ENCODE data around the gene AGBL1.
"Not testable (repeated sequence)": the region's sequence is repeated elsewhere in the genome, so short reads cannot be mapped to it uniquely, and the experiment has no call there.

The AGBL1 gene

DNA sequence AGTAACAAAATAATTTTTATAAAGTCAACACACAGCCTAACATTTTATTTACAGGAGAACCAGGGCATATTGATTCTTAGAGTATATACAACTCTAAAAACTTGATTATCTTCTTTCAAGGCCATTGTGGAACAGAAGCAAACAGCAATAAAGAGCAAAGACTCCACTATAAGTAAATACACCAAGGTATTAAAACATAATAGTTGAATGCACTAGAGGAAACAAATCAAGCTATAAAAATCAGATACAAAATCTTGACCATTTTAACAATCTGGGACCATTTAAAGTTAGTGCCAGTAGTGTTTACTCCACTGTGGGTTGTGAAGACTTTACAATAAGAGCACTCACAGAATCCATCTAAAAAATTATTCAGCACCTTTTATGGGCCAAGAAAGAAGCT, 323.6 kb downstream of the AGBL1 start:
- DNase-seq: no peak

DNA sequence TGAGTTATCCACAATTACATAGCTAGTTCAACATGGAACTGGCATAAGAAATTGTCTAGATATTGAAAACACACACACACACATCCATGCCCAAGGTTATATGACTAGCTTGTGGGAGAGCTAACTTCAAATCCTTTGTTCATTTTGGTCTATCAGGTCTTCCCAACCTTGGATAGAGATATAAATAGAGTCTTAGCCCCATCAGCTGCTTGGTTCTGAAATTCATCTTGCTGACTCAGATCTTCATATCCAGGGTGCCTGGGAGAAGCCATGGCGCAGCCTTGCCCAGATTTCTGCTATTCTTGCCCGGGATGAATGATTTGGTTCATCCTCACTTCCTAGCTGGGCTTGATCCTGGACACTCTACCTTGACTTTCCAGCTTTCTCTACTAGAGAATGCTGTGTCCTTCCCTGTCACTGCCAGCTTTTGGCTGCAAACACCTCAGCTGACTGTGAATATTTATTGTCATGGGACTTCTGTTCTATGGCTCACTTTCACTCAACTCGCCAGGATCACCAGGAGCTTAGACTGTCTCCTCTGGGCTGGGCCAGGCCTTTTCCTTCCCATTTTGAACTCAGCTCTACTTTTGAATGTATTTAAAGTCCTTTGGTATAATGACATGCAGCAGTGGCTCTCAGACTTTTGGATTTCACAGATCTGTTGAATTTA, 324.4 kb downstream of the AGBL1 start:
- DNase-seq: no peak

DNA sequence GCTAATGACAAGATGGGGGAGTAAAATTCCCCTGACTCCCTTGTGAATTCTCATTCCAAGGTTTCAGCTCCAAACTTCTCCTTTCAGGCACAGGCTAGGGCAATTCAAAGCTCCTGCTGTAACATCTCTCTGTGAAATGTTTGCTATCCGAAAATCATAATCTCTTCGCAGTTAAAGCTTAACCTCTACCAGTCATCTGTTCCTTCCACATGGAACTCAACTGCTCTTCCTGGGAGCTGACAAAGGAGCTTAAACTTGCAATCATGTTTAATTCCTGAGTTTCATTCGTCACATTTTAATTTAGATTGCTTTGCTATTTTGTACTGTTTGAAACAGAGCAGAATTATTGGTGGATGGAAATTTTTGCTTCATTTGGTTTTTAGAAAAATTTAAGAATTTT, 328.6 kb downstream of the AGBL1 start:
- DNase-seq: no peak

DNA sequence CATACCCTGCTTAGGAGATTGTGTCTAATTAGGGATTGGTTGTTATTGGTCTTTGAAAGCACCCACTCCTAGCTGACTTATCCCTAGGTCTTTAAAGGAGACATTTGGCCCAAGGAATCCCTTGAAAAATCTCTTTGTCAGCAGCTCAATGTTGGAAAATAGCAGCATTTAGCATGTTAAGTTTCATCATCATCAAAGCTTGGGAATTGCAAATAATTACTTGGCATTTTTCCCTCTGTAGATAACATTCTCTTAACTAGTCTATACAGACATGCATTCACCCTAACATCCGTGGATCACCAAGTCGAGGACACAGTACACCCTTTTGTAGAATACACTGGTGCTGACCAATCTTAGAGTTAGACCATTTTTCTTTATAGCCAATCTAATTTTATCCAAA, 332.2 kb downstream of the AGBL1 start:
- no peak for DNase-seq

DNA sequence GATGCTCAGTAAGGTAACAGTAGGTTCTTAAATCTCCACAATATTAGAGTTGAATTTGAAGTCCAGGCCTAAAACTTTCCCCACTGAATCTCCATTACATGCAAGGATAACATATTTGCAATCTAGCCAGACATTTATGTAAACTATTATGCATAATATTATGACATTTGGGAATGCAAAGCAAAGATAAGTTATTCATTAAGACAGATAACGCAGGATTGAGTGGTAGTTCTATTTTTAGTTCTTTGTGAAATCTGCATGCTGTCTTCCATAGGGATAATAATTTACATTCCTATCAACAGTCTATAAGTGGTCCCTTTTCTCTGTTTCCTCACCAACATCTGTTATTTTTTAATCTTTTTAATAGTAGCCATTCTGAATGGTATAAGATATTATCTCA, 333.5 kb downstream of the AGBL1 start:
- DNase-seq: no peak

DNA sequence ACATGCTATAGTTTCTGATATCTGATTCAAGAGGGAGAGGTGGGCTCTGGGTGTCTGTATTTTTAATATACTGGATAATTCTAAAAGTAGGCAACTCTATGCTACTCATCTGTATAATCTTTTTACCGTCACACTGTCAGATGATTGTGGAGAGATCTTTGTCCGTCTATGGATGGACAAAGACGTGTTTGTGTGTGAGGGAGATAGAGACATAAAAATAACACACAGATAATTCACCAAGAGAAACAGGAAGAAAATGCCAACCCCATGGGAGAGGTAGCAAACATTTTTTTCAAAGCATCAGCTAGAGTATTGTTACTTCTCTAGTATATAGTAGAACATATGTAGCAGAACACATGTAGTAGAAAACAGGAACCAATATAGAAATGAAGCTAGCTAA, 346.1 kb downstream of the AGBL1 start:
- no peak for DNase-seq

DNA sequence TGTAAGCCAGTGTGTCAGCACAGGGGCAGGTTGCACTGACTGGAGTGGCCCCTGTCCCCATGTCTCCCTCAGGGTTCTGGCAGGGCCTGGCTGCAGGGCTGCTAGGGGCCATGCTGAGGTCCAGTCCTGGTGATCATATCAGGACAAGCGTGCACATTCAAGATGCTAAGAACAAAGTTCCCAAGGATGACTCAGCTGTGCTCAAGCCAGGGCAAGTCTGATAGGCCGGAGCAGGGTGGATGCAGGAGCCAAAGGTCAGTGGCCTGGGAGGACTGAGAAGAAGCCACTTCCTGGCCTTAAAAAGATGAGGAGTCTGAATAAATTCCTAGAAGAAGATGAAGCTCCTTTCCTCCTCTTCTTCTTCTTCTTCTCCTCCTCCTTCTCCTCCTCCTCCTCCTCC, 353.2 kb downstream of the AGBL1 start:
- DNase-seq: no peak

DNA sequence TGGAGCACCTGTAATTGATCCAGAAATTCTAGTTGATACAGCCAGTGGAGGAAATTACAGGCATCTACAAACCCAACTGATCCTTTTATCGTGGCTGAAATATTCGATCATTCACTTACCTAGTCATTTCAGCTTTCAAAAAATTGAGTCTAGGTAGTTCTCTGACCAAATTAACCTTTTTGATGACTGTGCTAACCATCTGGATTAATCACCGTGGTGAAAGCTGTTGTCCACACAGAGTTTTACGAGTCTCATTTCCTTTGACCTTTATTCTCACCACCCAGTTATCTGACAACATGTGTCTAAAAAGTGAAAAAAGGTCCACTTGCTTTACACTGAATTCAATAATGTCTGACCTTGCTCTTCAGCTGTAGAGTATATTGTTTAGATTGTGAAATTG, 354.3 kb downstream of the AGBL1 start:
- DNase-seq: no peak

DNA sequence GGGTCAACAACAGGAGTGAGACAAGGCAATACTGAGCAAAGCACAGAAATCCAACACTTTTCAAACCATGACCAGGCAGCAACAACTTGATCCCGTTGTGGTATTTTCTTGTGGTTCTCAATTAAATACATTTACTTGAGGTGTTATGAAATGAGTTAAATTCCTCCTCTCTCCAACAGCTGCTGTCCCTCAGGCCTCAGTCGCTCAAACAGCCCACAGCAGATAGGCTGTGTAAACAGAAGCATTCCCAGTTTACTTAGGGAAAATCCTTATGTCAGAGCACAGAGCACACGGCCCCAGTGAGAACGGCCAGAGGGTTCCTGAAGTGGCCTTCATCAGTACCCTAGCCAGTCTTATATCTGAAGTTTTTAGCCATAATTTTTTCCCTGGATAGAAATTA, 359.9 kb downstream of the AGBL1 start:
- DNase-seq: no peak

DNA sequence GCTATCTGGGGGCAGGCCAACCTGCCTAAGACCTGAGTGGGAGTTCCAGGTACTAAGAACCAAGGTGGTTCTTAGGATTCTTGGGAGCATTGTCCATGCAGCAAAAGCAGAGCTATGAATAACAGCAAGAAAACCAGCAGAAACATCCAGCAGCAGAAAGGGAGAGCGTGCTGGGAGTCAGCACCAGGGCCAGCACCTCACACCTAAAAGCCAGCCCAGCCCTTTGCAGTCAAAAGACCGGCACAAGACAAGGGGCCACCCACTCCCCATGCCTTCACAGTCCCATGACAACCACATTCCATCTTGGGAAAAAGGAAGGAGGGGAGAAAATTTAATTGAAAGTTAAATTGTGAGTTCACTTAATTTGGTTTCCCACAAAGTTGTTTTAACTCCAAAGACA, 364.9 kb downstream of the AGBL1 start:
- no peak for DNase-seq

DNA sequence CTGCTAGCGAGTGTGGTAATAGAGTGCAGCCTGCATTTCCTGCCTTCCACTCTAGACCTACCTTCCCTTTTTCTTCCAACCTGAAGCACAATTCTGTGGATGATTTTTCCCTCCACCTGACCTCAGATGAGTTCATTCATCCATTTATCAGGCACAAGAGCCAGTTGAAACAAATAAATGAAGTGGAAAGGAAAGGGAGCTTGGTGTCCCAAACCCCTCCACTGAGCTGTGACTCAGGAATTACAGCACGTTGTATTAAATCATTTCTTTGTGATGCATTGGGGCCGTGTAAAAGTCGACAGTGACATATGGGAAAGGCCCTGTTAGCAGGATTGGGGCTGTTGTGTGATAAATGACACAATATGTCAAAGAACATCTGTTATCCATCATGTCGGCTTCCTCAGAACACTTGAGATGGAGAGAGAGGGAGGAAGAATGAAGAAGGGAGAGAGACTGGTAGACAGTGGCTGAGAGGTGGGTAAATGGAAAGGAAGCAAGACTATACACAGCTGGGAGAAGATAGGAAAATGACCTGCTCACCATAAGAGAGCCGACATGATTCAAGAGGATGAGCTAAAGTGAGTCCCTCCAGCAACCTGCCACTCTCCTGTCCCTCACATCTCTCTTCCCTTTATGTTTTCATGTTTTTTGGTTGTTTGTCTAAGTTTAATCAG, 366.0 kb downstream of the AGBL1 start:
- DNase-seq: no peak

DNA sequence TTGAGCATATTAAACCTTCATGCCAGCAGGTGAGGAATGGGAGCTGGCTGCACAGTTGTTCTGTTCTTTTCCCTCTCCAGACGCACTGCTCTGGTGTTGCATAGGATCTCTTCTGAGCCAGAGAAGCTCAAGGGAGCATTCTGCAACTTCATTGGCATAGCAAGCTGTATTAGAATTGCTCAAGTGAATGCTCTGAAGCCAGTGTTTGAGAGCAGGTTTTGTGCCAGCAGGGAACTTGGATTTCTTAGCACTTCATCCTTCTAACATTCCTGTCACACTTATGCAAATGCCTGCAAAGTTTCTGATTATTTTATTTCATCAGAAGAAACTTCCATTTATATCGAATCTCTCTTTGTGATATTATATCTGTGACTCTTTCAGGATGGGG, 366.6 kb downstream of the AGBL1 start:
- no peak for DNase-seq

DNA sequence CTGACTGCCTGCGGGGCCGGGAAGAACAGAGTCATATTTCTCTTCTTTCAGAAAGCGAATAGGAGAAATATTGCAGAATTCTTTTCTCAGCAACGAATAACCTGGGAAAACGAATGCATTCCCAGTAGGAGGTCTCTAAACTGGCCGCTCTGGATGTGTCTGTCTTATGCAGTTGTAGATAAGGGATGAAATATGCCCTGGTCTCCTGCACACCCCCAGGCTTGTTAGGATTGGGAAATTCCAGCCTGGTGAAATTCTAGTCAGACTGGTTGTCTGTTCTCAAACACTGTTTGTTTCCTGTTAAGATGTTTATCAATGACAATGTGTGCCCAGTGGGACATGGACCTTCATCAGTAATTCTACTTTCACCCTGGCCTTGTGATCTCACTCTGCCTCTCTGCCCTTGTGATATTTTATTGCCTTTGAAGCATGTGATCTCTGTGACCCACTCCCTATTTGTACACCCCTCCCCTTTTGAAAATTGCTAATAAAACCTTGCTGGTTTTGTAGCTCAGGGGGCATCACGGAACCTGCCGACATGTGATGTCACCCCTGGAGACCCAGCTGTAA, 385.9 kb downstream of the AGBL1 start:
- DNase-seq: not testable (repeated sequence)

DNA sequence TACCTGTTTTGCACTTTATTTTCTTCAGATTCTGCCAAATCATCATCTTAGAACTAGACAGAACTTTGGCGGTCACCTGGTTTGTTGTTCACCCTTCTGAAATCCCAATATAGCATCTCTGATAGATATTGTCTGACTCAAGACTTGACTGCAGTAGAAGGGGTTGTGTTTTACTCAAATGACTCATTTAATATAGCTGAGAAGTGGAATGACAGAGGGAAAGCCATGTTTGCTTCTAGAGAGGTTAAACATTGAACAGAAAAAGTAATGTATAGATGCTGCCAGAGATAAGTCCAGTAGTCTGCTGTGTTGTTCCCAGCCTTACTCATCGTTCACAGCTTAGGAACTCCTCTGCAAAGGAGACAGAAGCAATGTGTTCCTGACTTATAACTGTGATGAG, 402.0 kb downstream of the AGBL1 start:
- no peak for DNase-seq

DNA sequence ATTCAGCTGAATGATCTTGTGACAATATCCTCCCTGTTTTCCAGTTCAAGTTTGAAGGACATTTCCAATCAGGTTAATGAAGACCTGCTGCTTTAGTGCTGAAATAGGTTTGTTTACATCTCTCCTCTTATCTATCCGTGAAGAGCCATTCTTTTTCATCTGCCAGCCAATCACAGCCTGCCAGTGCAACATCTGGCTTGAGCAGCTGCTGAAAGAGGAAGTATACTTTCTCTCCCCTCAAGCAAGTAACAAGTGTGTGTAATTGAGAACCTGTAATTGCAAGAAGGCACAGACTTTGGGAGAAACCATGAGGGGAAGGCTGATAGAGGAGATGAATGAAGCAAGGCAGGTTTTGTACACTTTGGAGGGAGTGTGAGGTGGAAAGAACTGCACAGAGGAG, 404.3 kb downstream of the AGBL1 start:
- no peak for DNase-seq

DNA sequence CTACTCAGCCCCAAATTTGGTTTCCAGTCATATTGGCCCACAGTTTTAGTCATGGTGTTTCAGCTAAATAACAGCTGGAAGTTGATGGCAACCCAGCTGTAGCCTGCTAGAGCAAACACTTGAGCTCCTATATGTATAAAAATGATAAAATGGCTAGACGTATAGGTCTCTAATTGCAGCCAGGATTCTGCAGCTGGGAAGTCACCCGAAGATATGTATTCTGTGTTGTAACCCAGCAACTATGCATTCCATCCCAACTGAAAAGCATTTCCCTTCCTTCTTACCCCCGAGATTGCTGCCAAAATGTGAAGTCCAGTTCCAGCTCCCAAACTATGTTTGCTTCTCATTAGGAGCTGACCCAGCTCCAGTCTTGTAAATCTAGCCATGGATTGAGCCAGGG, 408.4 kb downstream of the AGBL1 start:
- no peak for DNase-seq

DNA sequence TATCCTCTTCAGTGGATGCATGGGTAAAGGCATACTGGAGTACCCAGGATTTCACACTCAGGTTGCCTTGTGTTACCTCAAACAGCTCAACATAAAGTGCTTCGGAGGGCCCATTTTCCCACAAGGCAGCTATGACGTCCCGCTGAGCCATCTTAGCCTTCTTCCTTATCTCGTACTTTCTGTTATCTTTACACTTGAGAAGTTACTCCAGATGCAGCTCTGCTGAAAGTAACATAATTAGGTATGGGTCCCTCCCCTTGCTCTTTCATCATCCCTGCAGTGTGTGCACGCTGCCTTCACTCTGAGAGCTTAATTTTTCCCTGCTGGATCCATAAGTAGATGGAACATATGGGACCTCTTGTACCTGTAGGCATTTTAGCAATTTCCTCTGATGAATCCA, 410.3 kb downstream of the AGBL1 start:
- DNase-seq: no peak

DNA sequence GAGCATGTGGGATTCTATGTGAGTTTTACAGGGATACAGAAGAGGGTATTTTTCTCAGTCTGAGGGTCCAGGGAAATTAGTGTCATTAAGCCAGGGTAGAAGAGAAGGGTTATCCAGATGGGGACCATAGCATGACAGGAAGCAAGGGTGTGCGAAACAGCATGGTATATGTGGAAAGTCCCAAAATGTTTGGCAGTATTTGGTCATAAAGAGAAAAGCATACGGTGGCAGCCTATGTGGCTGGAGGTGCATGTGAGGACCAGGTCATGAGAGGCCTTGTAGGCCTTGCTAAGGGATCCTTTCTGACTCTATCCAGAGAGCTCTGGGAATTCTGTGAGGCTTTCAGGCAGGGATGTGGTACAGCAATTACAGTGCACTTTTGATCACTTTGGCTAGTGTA, 411.4 kb downstream of the AGBL1 start:
- DNase-seq: no peak

DNA sequence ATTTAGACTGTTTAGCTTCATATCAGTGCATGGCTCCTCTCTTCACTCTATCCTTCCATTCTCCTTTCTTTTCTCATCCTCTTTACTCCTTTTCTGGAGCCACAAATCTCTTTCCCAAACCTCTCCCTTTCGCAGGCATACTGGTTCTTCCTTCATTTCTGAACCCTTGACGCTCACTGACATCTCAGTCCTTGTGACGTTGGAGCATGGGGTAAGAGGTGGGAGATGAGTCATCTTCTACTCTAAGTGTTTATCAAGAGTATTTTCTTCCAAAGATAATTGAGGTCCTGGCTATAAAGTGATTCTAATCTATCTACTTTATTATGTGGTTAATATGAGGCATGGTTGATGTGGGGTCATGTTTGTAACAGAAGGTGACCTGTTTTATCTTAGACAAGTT, 414.2 kb downstream of the AGBL1 start:
- DNase-seq: no peak

DNA sequence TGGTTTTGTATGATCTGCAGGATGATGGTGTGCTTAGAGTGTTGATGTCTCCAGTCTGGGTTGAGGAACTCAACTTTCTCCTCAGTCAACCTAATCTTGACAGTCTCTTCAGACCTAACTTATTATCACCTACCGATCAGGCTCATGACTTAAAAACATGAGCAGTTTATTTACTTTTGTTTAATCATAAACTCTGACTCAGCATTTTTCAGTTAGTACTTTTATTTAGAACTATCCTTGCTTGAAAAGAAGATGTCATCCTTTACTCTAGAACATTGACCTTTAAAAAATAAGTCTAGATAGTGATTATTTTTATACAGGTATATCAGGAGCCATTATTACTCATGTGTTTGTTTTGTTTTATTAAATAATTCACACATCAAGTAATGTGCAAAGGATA, 414.8 kb downstream of the AGBL1 start:
- no peak for DNase-seq

DNA sequence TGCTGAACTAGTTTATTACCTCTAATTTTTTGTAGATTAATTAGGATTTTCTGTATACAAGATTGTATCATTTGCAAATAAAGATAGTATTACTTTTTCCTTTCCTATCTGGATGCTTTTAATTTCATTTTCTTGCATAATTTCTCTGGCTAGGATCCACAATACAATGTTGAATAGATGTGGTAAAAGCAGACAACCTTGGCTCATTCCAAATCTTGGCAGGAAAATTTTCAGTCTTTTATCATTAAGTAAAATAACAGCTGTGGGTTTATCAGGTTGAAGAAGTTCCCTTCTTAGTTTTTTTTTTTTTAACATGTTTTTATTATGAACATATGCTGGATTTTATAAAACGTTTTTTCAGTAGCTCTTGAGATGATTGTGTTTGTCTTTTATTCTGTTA, 422.6 kb downstream of the AGBL1 start:
- DNase-seq: no peak

DNA sequence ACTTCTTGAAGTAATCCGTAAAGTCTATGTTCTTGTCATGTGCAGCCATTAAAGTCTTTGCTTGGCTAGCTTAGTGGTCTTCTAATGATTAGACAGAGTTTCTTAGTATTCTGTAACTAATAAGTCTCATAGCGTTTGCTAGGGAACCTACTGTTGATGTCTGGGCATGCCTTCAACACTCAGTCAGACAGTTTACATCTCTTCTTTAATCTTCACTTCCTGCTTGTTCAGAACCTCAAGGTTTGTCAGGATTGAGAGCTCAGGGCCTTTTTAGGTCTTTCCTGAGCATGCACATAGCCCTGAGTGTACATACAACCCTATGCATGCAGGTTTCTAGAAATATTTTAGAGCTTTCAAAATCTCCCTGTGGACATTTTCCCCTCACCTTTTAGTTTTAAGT, 426.3 kb downstream of the AGBL1 start:
- DNase-seq: no peak

DNA sequence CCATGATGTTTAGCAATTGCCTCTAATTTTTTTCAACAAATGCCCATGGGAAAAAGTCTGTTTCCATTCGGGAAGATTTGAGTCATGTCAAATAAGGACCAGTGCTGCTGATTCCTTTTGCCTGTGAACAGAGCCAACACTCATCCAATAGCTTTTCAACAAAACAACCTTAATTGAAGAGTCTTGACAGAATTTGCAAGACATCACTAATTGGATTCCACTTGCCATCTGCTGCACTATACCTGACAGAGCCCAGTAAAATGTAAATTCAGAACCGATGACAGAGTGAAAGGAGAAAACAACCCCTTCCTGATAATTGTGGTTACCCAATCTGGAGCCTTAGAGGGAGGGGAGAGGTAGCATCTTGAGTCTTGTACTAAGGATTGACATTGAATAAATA, 426.7 kb downstream of the AGBL1 start:
- no peak for DNase-seq

DNA sequence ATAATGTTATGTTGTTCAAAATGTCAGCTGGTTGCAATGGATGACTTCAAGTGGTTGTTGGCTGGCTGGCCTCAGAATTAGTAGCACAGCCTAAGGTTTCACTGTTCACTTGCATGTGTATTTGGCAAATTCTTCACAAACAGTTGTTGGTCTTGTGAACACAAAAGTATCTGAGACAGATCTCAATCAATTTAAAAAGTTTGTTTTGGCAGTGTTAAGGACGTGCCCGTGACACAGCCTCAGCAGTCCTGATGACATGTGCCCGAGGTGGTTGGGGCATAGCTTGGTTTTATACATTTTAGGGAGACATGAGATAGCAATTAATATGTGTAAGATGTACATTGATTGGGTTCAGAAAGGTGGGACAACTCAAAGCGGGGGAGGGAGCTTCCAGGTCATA, 436.0 kb downstream of the AGBL1 start:
- DNase-seq: no peak
